ENCODE results near the gene SPATA24.
"Not testable (repeated sequence)": the region's sequence is repeated elsewhere in the genome, so short reads cannot be mapped to it uniquely, and the experiment has no call there.

The SPATA24 gene

DNA sequence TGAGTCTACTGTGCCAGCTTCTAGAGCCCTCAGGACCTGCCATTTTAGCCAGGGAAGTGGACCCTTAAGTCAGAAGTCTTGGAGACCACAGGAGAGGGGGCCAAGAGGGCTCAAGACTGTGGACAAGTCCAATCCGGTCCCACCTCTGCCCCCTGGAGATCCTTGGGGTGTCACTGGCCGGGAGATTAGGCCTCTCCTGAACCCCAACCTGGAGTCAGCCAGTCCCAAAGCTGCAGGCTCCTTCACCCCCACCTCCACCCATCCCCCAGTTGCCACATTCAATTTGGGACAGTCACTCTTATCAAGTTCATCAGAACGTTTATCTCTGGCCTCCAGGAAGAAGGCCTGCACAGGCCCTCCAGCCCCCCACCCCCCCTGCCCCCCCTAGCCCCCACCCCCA lies 21.1 kb downstream of the SPATA24 start:
- DNase-seq = no peak

DNA sequence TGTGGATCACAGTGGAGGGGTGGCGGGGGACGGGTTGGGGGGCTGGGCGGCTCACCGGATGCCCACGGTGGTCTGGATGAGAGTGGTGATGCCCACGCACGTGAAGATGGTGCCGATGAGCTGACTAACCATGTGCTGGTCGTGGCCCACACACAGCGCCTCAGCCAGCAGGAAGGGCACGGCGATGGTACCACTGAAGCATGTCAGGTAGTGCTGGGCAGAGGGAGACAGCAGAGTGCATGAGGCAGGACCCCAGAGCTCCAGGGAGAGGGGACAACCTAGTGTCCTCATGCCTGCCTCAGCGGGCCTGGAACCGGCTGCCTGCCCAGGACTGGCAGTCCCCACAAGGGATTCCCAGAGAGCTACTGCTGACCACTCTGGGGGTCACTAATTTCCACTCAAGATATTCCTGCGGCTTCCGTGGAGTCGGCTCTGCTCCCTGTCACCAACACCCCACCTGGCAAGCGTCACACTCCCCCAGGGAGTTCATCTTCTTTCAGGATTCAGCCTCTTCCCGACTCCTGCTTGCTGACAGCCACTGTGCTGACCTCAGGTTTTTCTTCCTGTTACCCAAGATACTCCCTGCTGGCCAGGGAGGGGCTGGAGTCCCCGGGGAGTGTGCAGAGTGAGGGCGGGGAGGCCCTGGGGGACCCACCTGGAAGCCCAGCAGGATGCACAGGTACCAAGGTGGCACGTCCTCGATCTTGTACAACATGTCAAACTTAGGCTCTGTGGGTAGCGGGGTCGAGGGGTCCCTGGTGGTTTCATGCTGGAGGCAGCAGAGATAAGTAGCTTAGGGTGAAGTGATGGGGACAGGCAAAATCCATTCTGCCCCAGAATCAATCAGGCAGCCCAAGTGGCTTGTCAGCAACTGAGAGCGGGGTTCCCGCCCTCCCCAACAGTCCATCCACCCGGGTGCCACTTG lies 21.8 kb downstream of the SPATA24 start:
- no peak for DNase-seq

DNA sequence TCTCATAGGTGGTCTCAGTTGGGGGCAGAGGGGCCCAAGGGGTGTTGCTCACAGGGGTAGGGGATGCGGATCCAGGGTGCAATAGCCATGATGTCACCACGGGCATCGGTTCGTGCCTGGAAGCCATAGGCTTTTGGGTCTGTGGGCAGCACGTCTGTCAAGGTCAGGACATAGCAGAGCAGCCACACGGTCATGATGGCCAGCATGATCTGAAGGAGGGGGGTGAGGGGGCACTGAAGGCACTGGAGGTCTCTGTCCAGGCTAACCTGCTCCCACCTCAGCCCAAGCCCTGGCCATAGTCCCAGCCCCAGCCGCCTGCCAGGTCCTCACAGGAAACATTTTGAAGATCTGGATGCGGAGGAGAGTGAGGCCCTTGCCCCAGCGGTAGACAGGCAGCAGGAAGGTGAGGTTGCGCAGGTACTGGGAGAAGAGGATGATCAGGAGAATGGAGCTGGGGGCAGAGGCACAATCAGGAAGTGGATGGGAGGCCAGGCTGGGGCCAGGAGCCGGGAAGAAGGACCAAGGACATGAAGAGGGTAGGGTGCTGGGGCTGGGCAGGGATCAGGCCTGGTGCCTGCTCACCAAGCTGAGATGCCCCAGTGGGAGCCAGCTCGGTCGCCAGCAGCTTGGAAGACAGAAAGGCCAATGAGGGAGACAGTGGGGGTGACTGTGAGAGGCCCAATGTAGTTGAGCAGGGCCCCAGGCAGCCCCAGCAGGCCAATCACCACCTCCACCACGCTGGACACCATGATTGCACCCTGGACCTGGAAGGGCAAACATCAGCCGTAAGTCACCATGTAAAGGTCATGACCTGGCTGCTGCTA lies 24.1 kb downstream of the SPATA24 start:
- DNase-seq = no peak

DNA sequence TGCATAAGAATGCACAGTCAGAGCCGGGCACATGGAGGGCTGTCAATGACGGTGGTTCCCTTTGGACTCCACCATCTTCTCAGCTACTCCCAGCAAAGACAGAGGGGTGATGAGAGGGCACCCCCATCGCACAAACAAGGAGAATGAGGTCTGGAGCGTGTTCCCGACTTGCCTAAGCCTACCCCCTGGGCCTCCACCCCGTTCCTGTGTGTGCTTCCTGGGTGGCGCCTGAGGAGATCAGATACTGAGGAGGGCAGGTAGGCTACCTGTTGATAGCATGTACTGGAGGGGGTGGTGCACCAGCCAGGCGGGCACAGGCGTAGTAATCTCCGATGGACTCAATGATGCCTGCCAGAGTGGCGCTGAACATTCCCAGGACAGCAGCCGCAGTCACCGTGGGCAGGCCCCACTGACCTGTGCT lies 24.9 kb downstream of the SPATA24 start:
- DNase-seq = no peak

DNA sequence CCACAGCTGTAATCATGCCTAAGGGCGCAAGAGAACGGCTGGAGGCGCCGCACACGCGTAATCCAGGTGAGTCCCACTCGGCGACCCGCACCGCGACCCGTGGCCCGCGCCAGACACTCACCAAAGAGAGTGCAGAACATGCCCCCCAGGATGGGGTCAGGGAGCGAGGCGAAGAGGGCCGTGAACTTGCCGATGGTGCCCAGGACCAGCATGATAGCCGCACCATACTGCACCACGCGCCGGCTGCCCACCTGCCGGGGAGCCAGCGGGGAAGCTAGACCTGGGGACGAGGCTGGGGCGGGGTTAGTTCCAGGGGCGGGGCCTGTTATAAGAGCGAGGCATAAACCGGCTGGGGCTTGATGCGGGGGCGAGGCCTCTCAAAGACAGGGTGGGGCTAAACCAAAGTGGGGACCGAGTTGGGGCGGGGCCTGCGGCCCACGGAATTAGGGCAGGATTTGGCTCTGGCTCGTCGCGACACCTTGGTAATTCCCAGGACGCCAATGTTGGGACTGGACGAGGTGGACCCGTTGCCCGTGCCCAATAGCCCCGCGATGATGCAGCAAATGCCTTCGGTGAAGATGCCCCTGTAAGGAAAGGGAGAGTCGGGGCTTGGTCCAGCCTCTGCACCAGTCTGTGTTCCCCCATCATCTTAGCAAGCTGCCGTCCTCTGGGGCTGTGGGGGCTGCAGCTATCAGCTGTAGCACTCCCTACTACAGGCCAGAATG lies 25.6 kb downstream of the SPATA24 start:
- DNase-seq = no peak

DNA sequence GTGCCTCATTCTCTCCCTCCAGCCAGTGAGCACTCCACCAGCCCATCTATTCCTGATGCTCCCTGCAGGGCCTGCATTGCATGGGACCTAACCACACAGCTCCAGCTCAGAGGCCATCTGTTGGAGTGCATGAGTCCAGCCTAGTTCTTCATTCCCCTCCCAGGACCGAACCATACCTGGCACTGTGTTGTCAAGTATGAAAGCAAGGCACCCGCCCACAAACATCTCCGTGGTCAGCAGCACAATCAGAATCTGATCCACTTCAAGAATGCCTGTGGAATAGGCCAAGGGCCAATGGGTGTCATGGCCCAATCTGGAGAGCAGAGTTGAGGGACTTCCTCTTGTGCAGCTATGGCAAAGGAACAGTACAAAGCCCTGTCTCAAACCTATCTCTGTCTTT lies 26.7 kb downstream of the SPATA24 start:
- DNase-seq = no peak

DNA sequence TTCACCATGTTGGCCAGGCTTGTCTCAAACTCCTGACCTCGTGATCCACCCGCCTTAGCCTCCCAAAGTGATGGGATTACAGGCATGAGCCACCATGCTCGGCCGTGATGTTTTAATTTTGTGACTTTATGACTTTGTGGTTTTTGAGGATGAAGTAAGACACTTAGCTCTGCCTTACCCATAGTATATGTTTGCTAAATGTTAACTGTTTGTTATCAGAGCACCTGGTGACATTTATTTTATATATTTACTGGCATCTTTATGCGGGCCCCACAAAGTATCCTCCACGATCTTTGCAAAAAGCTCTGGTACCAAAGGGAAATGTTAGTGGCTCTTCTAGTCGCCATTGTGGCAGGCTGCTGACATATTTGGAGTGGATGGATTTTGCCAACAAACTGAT lies 27.5 kb downstream of the SPATA24 start:
- DNase-seq = no peak

DNA sequence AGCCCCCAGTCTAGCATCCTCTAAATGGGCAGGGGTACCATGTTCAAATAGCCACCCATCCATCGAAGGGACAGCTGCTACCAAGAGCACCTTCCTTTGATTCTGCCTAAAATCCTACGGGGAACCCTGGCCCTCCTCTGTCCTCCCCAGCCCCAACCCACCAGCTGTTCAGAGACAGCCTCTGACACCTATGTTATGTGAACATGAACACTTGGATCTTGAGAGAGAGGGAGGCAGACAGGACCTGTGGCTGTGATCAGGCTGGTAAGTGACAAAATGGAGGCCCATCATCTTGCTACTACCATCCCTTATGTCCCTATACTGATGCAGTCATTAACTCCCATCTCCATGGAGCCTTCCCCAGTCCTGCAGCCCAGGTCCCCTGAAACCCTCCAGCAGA lies 29.0 kb downstream of the SPATA24 start:
- no peak for DNase-seq

DNA sequence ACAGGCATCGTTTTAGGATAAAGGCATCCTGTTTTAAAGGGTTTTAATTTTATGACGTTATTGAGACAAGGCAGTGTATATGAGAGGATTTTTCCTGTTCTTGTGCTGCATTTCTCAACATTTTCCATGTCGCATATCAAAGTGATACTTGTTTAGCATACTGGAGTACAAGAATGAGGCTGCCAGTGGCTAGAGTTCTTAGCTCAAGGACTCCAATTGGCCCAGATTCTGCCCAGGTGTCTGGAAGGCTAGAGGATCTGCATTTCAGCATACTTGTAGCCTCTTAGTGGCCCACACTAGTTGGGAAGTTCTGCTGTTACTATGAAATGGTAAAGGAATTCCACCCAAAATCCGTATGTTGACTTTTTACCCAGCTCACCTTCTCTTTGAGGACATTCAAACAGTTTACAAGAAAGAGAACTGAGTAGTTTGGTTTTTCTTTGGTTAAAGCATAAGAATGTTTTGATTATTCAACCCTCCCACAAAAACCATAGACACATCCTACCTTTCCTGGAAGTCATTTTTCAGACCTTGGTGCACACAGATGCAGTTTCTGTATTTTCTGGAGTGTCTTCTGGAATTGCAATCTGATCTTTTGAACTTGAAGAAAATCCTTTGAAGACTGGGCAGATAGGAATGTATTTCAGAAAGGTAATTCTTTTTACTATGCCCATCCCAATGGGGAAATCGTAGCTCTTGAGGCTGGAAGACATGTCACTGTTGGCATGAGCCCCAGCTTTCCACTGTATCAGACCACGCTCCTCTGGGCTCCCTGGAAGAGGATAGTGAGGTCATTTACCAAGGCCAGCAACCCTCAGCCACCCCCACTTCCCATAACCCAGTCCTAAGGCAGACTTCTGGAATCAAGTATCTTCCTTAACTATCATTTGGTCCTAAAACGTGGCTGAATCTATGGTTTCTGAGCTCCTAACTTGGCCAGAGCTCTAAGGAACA lies 32.1 kb downstream of the SPATA24 start:
- no peak for DNase-seq

DNA sequence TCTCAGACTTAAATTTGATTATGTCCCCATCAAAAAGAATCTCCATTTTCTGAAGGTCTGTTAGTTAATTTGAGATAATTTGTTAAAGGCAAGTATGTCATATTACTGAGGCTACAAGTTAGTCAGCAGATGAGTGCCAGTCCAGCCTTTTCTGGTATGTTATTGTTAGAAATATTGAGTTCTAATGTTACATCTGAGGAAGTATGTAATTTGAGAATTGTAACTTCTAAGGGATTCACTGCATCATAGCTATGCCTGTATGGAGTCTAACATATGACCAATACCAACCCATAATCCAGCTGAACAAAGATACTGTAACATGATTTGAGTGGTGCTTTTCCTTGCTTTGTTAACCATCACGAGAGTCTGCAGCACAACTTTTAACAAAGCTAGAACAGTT lies 34.7 kb downstream of the SPATA24 start:
- DNase-seq = no peak

DNA sequence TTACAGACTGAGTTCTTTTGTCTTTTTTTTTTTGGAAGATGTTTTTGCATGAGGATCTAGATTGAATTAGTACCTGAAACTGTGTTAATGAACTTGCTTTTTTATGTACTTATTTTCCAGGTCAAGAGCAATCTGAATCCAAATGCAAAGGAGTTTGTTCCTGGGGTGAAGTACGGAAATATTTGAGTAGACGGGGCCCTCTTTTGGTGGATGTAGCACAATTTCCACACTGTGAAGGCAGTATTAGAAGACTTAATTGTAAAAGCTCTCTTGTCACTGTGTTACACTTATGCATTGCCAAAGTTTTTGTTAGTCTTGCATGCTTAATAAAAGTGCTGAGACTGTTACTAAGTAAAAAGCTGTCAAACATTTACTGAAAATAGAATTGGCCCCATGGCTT lies 35.3 kb downstream of the SPATA24 start:
- no peak for DNase-seq

DNA sequence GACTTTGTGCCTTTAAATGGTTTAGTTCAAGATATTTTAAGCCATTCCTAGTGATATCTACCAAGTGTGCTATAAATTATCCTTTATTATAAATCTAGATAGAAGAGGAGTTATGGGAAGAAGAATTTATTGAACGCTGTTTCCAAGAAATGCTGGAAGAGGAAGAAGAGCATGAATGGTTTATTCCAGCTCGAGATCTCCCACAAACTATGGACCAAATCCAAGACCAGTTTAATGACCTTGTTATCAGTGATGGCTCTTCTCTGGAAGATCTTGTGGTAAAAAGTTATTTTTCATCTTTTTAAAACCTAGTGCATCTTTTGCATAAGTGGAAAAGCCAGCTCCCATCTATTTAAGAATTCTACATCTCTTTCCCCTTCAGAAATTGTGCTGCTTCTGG lies 39.4 kb downstream of the SPATA24 start:
- no peak for DNase-seq

DNA sequence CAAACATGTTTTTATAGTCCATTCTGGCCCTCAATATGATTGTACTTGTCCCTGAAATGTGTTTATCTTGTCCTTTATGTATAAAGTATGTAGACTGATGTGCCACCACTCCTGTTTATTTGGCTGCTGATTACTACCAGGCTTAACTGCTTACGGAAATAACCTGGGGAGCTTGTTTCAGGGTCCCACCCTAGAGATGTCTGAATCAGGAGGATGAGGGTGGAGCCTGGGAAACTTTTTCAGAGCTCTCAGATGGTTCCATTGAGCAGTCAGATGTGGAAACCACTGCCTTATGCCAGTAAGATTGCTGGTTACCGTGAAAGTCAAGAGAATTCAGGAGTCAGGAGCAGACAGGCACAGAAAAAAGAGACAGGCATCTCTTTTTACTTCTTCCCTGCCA lies 40.0 kb downstream of the SPATA24 start:
- no peak for DNase-seq

DNA sequence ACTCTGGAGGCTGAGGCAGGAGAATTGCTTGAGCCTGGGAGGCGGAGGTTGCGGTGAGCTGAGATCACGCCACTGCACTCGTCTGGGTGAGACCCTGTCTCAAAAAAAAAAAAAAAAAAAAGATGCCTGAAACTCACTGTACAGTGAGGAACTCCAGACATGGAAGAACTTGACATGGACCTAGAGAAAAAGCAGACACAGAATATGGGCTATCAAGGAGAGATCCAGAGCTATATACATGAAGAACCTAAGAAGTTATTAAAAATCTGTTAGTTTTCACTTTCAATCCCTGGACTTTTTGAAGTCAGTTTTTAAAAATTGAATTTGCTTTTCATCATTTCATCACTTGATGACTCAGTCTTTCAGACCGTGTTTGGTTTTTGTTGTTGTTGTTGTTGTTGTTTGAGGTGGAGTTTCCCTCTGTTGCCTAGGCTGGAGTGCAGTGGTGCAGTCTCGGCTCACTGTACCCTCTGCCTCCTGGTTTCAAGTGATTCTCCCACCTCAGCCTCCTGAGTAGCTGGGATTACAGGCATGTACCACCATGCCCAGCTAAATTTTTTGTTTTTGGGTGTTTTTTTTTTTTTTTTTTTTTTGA lies 42.0 kb downstream of the SPATA24 start:
- DNase-seq = no peak

DNA sequence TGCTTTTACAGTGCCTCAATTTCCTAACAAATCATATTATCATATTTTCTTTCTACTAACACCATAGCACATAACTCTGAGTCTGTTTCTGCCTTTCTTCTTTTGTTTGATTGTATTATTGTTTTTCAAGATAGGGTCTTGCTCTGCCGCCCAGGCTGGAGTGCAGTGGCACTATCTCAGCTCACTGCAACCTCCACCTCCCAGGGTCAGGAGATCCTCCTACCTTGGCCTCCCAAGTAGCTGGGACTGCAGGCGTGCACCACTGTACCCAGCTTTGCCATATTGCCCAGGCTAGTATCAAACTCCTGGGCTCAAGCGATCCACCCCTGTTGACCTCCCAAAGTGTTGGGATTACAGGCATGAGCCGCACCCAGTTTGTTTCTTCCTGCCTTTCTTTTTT lies 43.5 kb downstream of the SPATA24 start:
- no peak for DNase-seq

DNA sequence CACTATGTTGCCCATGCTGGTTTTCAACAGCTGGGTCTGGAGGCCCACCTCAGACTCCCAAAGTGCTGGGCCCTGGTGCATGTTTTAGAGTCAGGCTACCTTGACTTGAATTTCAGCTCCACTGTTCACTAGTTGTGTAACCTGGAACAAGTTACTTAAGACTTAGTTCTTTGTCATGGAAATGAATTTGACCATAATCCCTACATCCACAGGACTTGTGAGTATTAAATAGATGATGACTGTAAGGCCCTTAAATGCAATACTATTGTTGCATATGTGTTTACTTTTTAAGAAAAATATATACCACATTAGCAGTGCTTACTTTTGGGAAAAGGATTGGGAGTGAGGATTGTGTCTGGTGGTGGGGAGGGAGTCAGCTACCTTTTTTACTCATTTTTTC lies 45.8 kb downstream of the SPATA24 start:
- no peak for DNase-seq

DNA sequence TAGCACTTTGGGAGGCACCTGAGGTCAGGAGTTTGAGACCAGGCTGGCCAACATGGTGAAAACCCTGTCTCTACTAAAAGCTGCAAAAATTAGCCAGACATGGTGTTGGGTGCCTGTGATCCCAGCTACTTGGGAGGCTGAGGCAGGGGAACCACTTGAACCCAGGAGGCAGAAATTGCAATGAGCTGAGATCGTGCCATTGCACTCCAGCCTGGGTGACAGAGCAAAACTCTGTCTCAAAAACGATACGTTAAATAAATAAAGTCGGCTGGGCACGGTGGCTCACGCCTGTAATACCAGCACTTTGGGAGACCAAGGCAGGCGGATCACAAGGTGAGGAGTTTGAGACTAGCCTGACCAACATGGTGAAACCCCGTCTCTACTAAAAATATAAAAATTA lies 48.0 kb downstream of the SPATA24 start:
- DNase-seq = not testable (repeated sequence)

DNA sequence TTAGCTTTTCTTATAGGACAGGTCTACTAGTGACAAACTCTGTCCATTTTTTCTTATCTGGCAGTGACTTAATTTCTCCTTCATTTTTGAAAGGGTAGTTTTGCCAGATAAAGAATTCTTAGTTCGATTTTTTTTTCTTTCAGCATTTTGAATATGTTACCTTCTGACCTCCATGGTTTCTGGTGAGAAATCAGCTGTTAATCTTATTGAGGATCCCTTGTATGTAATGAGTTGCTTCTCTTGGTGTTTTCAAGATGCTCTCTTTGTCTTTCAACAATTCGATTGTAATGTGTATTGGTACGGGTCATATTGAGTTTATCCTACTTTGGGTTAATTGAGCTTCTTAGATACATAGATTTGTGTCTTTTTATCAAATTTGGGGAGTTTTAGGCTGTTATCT lies 49.7 kb downstream of the SPATA24 start:
- no peak for DNase-seq

DNA sequence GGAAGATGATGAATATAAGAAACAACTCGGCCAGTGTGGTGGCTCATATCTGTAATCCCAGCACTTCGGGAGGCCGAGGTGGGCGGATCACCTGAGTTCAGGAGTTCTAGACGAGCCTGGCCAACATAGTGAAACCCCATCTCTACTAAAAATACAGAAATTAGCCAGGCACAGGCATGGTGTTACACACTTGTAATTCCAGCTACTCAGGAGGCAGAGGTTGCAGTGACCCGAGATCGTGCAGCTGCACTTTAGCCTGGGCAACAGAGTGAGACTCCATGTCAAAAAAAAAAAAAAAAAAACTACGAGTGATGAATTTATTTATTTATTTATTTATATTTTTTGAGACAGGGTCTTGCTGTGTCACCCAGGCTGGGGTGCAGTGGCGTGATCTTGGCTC lies 56.0 kb downstream of the SPATA24 start:
- DNase-seq = not testable (repeated sequence)
